Measurements from ENCODE around the gene CTNND2. TPM values are rescaled to one million over a fixed set of nuclear protein-coding genes. Genes with fewer than 3 reads are reported as not detected.

The CTNND2 gene
- total RNA-seq, 2 donors from 2014 or later = not detected

DNA sequence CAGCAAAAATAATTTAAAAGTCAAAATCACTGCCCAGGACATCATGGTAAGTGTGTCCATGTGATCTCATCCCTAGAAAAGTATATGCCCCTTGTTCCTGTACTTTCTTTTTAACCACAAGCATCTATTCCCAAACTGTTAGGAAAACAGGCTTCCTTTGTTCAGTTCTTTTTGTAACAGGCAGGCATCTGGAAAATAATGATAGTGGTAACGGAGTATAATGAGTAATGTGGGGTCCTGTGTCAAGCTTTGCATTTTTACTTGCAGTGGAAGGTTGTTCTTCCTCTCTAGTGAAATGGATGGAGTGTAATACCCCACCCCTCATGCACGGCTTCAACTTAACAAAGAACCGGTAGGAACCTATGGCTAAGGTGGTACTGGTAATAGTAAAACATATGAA is 532.1 kb downstream of the CTNND2 start:
- DNase-seq (ENCODE audit: low spot score) = no peak
- no peaks in the 10 kb centered on the region for H3K36me3 ChIP-seq
- H3K27me3 ChIP-seq (replicated peaks; ENCODE audit: insufficient read depth) = no peaks in the 10 kb centered on the region
- no peaks in the 10 kb centered on the region for H3K4me1 ChIP-seq (ENCODE audit: control insufficient read depth in 1 of 2, low read depth in 2 of 2)
- no peaks in the 10 kb centered on the region for H3K9me3 ChIP-seq
- H3K4me3 ChIP-seq = no peak overlapping the region
- H3K27ac ChIP-seq = no peak overlapping the region
- no peak for ATAC-seq (ENCODE audit: insufficient number of reproducible peaks, low FRiP score, low read depth)
- TF ChIP-seq CTCF (IDR thresholded peaks at IDR 0.05) = no peak

DNA sequence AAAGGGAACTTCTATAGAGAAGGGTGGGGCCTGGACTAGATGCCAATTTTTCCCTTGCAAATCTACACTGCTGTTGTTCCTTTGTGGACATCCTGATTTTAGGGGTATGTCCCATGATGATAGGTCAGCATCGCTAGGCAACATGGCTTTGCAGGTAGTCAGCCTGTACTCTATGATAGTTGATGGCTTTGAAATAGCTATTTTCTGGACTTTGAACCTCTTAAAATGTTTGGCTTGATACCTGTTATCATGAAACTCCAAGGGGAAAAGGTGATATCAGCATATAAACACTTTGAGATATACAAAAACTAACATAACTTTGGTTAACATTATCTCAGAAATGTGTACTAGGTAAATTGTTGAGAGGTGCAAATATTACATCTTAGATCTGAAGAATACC is 533.2 kb downstream of the CTNND2 start:
- TF ChIP-seq CTCF (IDR thresholded peaks at IDR 0.05) = no peak
- no peaks in the 10 kb centered on the region for H3K9me3 ChIP-seq
- no peak overlapping the region for H3K27ac ChIP-seq
- DNase-seq (ENCODE audit: low spot score) (no peak), ATAC-seq (ENCODE audit: insufficient number of reproducible peaks, low FRiP score, low read depth) (no peak)
- H3K4me3 ChIP-seq = no peak overlapping the region
- no peaks in the 10 kb centered on the region for H3K4me1 ChIP-seq (ENCODE audit: control insufficient read depth in 1 of 2, low read depth in 2 of 2)
- H3K27me3 ChIP-seq (replicated peaks; ENCODE audit: insufficient read depth) = no peaks in the 10 kb centered on the region
- no peaks in the 10 kb centered on the region for H3K36me3 ChIP-seq

- TF ChIP-seq CTCF (IDR thresholded peaks at IDR 0.05) = no peak
- Histone ChIP-seq H3K4me3 (no peak overlapping the region), H3K27me3 (replicated peaks; ENCODE audit: insufficient read depth) (no peaks in the 10 kb centered on the region), H3K36me3 (no peaks in the 10 kb centered on the region), H3K4me1 (ENCODE audit: control insufficient read depth in 1 of 2, low read depth in 2 of 2) (no peaks in the 10 kb centered on the region), H3K9me3 (no peaks in the 10 kb centered on the region), H3K27ac (no peak overlapping the region)
- DNase-seq (ENCODE audit: low spot score) = no peak
- ATAC-seq (ENCODE audit: insufficient number of reproducible peaks, low FRiP score, low read depth) = no peak
These were observed 539.7 kb downstream of the CTNND2 start for GRCh38 chr5:11364531-11364930.

DNA sequence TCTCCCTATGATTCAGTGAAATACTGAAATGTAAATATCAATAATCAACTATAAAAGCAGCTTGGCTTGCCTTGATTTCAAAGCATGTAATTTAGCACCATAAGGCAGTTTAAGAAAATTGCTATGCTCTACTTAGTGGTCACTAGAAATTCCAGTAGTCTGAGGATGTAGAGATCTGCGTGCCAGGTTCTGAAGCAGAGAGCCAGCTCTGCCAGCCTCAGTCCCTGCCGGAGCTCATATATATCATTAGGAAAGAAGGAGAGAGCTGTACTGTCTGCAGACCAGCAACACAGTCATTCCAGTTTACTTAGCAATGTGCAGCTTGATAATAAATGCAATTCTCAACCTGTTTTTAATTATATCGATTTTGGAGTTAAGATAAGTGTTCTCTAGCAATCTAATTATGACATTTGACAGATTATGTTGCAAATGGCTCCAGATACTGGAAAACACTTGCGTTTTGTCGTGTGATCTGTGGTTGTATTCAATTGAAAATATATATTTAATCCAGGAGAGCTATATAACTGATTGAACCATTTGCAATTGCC is 540.5 kb downstream of the CTNND2 start:
- Histone ChIP-seq H3K4me1 (ENCODE audit: control insufficient read depth in 1 of 2, low read depth in 2 of 2) (no peaks in the 10 kb centered on the region), H3K27me3 (replicated peaks; ENCODE audit: insufficient read depth) (no peaks in the 10 kb centered on the region), H3K36me3 (no peaks in the 10 kb centered on the region), H3K27ac (no peak overlapping the region), H3K9me3 (no peaks in the 10 kb centered on the region), H3K4me3 (no peak overlapping the region)
- ATAC-seq (ENCODE audit: insufficient number of reproducible peaks, low FRiP score, low read depth) (no peak), DNase-seq (ENCODE audit: low spot score) (no peak)
- no peak for TF ChIP-seq CTCF (IDR thresholded peaks at IDR 0.05)

- no peak for TF ChIP-seq CTCF (IDR thresholded peaks at IDR 0.05)
- H3K4me3 ChIP-seq = no peak overlapping the region
- ATAC-seq (ENCODE audit: insufficient number of reproducible peaks, low FRiP score, low read depth) = no peak
- DNase-seq (ENCODE audit: low spot score) = no peak
- no peaks in the 10 kb centered on the region for H3K9me3 ChIP-seq
- H3K36me3 ChIP-seq = no peaks in the 10 kb centered on the region
- no peak overlapping the region for H3K27ac ChIP-seq
- no peaks in the 10 kb centered on the region for H3K27me3 ChIP-seq (replicated peaks; ENCODE audit: insufficient read depth)
- no peaks in the 10 kb centered on the region for H3K4me1 ChIP-seq (ENCODE audit: control insufficient read depth in 1 of 2, low read depth in 2 of 2)
These were observed 542.5 kb downstream of the CTNND2 start for GRCh38 chr5:11361768-11362167.

All from thoracic aorta (tissue), 2 donors.